Ishikawa (cell line): ENCODE measurements around the gene F3.

Source experiments
- CEBPB ChIP-seq: IDR thresholded peaks from 2 replicates; pipeline ENCODE4 v1.6.1; 2012
- CREB1 ChIP-seq: IDR thresholded peaks from 2 replicates; pipeline ENCODE4 v1.6.1; 2012; ENCODE audit warnings: low read depth
- EGR1 ChIP-seq: IDR thresholded peaks from 2 replicates; pipeline ENCODE4 v1.6.1; 2012
- EP300 ChIP-seq: IDR thresholded peaks from 2 replicates; pipeline ENCODE4 v1.6.1; 2012; ENCODE audit warnings: borderline replicate concordance
- FOXM1 ChIP-seq: IDR thresholded peaks from 2 replicates; pipeline ENCODE4 v1.6.1; 2012; ENCODE audit warnings: low read depth, borderline replicate concordance
- NFIC ChIP-seq: IDR thresholded peaks from 2 replicates; pipeline ENCODE4 v1.6.1; 2012
- RAD21 ChIP-seq: IDR thresholded peaks from 2 replicates; pipeline ENCODE4 v1.6.1; 2012; ENCODE audit warnings: low read depth
- TAF1 ChIP-seq: IDR thresholded peaks from 2 replicates; pipeline ENCODE4 v1.6.1; 2012; ENCODE audit warnings: low read depth, mild to moderate bottlenecking
- TCF12 ChIP-seq: IDR thresholded peaks from 2 replicates; pipeline ENCODE4 v1.6.1; 2012; ENCODE audit warnings: low read depth
- TEAD4 ChIP-seq: IDR thresholded peaks from 2 replicates; pipeline ENCODE4 v1.6.1; 2012
- YY1 ChIP-seq: IDR thresholded peaks from 2 replicates; pipeline ENCODE4 v1.6.1; 2012; ENCODE audit warnings: low read depth
- ZBTB7A ChIP-seq: IDR thresholded peaks from 2 replicates; pipeline ENCODE4 v1.6.1; 2012; ENCODE audit warnings: low read depth
- TF ChIP-seq, protein P1 (sequence below): IDR thresholded peaks from 2 replicates; pipeline ENCODE4 v1.6.1; 2012
- TF ChIP-seq, protein P2 (sequence below): IDR thresholded peaks from 2 replicates; pipeline ENCODE4 v1.6.1; 2012; ENCODE audit warnings: low read depth, mild to moderate bottlenecking
- TF ChIP-seq, protein P3 (sequence below): IDR thresholded peaks from 2 replicates; pipeline ENCODE4 v1.6.1; 2012

Gene F3

DNA sequence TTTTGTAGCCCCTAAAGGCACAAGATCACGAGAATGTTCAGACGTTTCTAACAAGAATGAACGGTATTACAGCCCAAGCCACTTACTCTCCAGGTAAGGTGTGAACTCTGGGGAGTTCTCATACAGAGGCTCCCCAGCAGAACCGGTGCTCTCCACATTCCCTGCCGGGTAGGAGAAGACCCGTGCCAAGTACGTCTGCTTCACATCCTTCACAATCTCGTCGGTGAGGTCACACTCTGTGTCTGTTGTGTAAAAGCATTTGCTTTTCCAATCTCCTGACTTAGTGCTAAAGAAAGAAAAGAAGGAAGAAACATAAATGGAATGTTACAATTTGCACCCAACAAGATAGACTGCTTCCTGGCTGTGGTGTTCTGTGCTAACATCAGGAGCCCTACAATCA lies 5.7 kb downstream of the F3 start:
- TF ChIP-seq CREB1 (no peak), CEBPB (no peak), RAD21 (no peak), TCF12 (no peak), FOXM1 (no peak), ZBTB7A (no peak), TAF1 (no peak), EGR1 (no peak), NFIC (no peak), EP300 (no peak), YY1 (no peak), TEAD4 (no peak)
- TF ChIP-seq, protein P1, sequence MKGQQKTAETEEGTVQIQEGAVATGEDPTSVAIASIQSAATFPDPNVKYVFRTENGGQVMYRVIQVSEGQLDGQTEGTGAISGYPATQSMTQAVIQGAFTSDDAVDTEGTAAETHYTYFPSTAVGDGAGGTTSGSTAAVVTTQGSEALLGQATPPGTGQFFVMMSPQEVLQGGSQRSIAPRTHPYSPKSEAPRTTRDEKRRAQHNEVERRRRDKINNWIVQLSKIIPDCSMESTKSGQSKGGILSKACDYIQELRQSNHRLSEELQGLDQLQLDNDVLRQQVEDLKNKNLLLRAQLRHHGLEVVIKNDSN: no peak
- TF ChIP-seq, protein P2, sequence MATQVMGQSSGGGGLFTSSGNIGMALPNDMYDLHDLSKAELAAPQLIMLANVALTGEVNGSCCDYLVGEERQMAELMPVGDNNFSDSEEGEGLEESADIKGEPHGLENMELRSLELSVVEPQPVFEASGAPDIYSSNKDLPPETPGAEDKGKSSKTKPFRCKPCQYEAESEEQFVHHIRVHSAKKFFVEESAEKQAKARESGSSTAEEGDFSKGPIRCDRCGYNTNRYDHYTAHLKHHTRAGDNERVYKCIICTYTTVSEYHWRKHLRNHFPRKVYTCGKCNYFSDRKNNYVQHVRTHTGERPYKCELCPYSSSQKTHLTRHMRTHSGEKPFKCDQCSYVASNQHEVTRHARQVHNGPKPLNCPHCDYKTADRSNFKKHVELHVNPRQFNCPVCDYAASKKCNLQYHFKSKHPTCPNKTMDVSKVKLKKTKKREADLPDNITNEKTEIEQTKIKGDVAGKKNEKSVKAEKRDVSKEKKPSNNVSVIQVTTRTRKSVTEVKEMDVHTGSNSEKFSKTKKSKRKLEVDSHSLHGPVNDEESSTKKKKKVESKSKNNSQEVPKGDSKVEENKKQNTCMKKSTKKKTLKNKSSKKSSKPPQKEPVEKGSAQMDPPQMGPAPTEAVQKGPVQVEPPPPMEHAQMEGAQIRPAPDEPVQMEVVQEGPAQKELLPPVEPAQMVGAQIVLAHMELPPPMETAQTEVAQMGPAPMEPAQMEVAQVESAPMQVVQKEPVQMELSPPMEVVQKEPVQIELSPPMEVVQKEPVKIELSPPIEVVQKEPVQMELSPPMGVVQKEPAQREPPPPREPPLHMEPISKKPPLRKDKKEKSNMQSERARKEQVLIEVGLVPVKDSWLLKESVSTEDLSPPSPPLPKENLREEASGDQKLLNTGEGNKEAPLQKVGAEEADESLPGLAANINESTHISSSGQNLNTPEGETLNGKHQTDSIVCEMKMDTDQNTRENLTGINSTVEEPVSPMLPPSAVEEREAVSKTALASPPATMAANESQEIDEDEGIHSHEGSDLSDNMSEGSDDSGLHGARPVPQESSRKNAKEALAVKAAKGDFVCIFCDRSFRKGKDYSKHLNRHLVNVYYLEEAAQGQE: no peak
- TF ChIP-seq, protein P3, sequence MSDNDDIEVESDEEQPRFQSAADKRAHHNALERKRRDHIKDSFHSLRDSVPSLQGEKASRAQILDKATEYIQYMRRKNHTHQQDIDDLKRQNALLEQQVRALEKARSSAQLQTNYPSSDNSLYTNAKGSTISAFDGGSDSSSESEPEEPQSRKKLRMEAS: no peak

DNA sequence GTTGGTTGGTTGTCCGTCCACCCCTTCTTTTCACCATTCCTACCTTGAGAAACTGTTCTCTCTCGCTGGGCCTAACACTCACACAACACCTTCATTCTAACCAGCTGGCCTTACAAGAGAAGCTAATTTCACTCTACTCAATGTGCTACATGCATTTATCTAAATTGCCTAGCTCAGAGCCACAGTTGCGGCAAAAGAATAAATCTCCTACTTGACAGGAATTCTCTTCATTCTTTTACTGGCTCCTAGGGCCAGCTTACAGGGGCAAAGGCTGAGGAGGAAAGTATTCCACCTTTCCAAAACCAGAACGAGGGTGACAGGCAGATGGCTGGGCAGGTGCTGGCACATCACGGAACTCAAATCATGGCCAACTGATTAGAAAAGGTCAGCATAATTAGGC lies 6.5 kb downstream of the F3 start:
- TF ChIP-seq TCF12 (no peak), TEAD4 (no peak), ZBTB7A (no peak), RAD21 (no peak), CEBPB (no peak), FOXM1 (no peak), YY1 (no peak), NFIC (no peak), TAF1 (no peak), CREB1 (no peak), EGR1 (no peak), EP300 (no peak)
- TF ChIP-seq, protein P2: no peak
- TF ChIP-seq, protein P3: no peak
- TF ChIP-seq, protein P1: no peak

DNA sequence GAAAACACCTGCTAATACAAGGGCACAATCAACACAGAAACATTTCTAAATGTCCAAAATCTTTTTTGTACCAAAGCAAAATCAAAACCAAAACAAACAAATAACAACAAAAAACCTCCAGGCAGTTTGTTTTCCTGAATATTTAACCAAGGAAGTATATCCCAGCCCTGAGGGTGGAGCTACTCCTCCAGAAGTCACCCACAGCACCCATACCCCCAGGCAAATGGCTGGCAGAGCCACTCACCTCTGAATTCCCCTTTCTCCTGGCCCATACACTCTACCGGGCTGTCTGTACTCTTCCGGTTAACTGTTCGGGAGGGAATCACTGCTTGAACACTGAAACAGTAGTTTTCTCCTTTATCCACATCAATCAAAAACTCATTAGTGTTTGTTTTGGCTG lies 9.5 kb downstream of the F3 start:
- TF ChIP-seq RAD21: peak; percentile 51
- TF ChIP-seq, protein P3: no peak

DNA sequence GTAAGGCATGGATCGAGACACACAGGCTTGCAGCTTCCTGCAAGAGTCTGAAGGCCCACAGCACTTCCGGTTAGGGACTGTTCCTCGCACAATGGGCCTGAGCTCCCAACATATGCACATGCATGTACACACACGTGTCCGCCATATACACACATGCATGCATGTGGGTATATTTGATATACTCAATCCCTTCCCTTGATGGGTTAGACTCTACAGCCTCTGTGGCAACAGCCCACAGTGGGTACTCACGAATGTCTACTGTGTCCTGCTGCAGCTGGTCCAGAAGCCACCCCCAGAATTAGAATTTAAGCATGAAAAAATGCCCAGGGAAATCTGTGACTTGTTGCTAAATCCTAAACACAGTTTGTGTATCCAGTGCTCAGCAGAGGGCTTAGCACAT lies 9.9 kb downstream of the F3 start:
- TF ChIP-seq EP300 (no peak), CREB1 (no peak), CEBPB (no peak), YY1 (no peak), NFIC (no peak), EGR1 (no peak)
- TF ChIP-seq, protein P3: no peak
- TF ChIP-seq, protein P1: no peak

DNA sequence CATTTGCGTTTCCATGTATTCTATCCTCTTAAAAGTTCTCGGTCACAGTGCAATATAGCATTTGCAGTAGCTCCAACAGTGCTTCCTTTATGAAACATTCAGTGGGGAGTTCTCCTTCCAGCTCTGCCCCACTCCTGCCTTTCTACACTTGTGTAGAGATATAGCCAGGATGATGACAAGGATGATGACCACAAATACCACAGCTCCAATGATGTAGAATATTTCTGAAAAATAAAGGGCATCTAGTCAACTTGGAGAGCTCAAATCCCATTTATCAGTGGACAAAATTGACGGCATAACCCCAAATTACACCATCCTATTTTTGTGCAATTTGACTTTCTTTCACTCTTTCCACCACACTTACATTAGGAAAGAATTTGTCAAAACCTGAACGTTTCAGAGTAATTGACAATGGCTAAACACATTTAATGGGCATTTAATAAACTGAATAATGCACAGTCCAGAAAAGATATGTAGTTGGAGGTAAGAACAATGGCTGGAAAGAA lies 11.1 kb downstream of the F3 start:
- TF ChIP-seq, protein P2: no peak
- TF ChIP-seq, protein P1: no peak
- TF ChIP-seq YY1 (no peak), EP300 (no peak), TEAD4 (no peak), CREB1 (no peak), EGR1 (no peak), ZBTB7A (no peak), CEBPB (no peak), NFIC (no peak), FOXM1 (no peak), TAF1 (no peak), RAD21 (no peak), TCF12 (no peak)
- TF ChIP-seq, protein P3: no peak
